ENCODE measurements around the gene LUC7L. TPM values are rescaled to one million over a fixed set of nuclear protein-coding genes. Genes with fewer than 3 reads are reported as not detected.

The LUC7L gene
- total RNA-seq, 1 donor from 2014 or later, result 231 TPM

- Histone ChIP-seq H3K27ac (no peak overlapping the region), H3K4me1 (no peaks in the 10 kb centered on the region), H4K20me1 (ENCODE audit: low read depth) (peaks cover 60% of the 10 kb centered on the region), H3F3A (ENCODE audit: low read depth) (peaks cover 48% of the 10 kb centered on the region), H3K79me2 (ENCODE audit: low read depth) (no peaks in the 10 kb centered on the region), H3K4me2 (no peak overlapping the region), H3K27me3 (peaks cover 67% of the 10 kb centered on the region), H3K9ac (no peak overlapping the region), H3K36me3 (no peaks in the 10 kb centered on the region), H3K9me3 (ENCODE audit: low read depth) (no peaks in the 10 kb centered on the region), H3K4me3 (no peak overlapping the region), H2AFZ (replicated peaks) (no peak overlapping the region)
- Mint-ChIP-seq H3K4me3 (peak overlapping the region; percentile 75), H3K27ac (no peak overlapping the region), H3K9me3 (peaks cover 2% of the 10 kb centered on the region), H3K27me3 (ENCODE audit: insufficient read depth, low read depth) (peaks cover 44% of the 10 kb centered on the region), H3K4me1 (peaks cover 9% of the 10 kb centered on the region), H3K36me3 (no peaks in the 10 kb centered on the region)
- DNase-seq (ENCODE audit: low spot score), result no peak
- no peak for TF ChIP-seq EZH2phosphoT487 (IDR thresholded peaks at IDR 0.05)
- no peak for TF ChIP-seq EZH2 (IDR thresholded peaks at IDR 0.05)
- no peak for TF ChIP-seq CTCF (IDR thresholded peaks at IDR 0.05)
These were observed 49.8 kb downstream of the LUC7L start for GRCh38 chr16:179211-180092.

GRCh38 chr16:178668-179015 lies 50.6 kb downstream of the LUC7L start:
- DNase-seq (ENCODE audit: low spot score), result no peak
- Histone ChIP-seq H3K4me3 (no peak overlapping the region), H4K20me1 (ENCODE audit: low read depth) (peaks cover 61% of the 10 kb centered on the region), H3K27ac (no peak overlapping the region), H3F3A (ENCODE audit: low read depth) (peaks cover 42% of the 10 kb centered on the region), H3K9me3 (ENCODE audit: low read depth) (no peaks in the 10 kb centered on the region), H3K4me2 (no peak overlapping the region), H3K9ac (no peak overlapping the region), H2AFZ (replicated peaks) (no peak overlapping the region), H3K27me3 (peaks cover 75% of the 10 kb centered on the region), H3K4me1 (no peaks in the 10 kb centered on the region), H3K79me2 (ENCODE audit: low read depth) (no peaks in the 10 kb centered on the region), H3K36me3 (no peaks in the 10 kb centered on the region)
- Mint-ChIP-seq H3K27ac (no peak overlapping the region), H3K27me3 (ENCODE audit: insufficient read depth, low read depth) (peaks cover 48% of the 10 kb centered on the region), H3K4me3 (peak overlapping the region; percentile 27), H3K4me1 (peaks cover 10% of the 10 kb centered on the region), H3K9me3 (peaks cover 2% of the 10 kb centered on the region), H3K36me3 (no peaks in the 10 kb centered on the region)
- TF ChIP-seq EZH2phosphoT487 (IDR thresholded peaks at IDR 0.05) (no peak), EZH2 (IDR thresholded peaks at IDR 0.05) (no peak), CTCF (IDR thresholded peaks at IDR 0.05) (no peak)

DNA sequence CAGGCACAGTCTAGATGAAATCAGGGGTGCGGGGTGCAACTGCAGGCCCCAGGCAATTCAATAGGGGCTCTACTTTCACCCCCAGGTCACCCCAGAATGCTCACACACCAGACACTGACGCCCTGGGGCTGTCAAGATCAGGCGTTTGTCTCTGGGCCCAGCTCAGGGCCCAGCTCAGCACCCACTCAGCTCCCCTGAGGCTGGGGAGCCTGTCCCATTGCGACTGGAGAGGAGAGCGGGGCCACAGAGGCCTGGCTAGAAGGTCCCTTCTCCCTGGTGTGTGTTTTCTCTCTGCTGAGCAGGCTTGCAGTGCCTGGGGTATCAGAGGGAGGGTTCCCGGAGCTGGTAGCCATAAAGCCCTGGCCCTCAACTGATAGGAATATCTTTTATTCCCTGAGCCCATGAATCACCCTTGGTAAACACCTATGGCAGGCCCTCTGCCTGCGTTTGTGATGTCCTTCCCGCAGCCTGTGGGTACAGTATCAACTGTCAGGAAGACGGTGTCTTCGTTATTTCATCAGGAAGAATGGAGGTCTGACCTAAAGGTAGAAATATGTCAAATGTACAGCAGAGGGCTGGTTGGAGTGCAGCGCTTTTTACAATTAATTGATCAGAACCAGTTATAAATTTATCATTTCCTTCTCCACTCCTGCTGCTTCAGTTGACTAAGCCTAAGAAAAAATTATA lies 51.1 kb downstream of the LUC7L start:
- Mint-ChIP-seq H3K9me3 (peaks cover 2% of the 10 kb centered on the region), H3K27ac (no peak overlapping the region), H3K36me3 (no peaks in the 10 kb centered on the region), H3K4me3 (peak overlapping the region; percentile 41), H3K4me1 (peaks cover 10% of the 10 kb centered on the region), H3K27me3 (ENCODE audit: insufficient read depth, low read depth) (peaks cover 50% of the 10 kb centered on the region)
- peaks cover 37% of the 10 kb centered on the region for H3F3A ChIP-seq (ENCODE audit: low read depth)
- H3K79me2 ChIP-seq (ENCODE audit: low read depth), result no peaks in the 10 kb centered on the region
- no peak overlapping the region for H3K27ac ChIP-seq
- H3K4me1 ChIP-seq, result no peaks in the 10 kb centered on the region
- H2AFZ ChIP-seq (replicated peaks), result no peak overlapping the region
- H3K9me3 ChIP-seq (ENCODE audit: low read depth), result no peaks in the 10 kb centered on the region
- no peaks in the 10 kb centered on the region for H3K36me3 ChIP-seq
- TF ChIP-seq EZH2 (IDR thresholded peaks at IDR 0.05) (no peak), CTCF (IDR thresholded peaks at IDR 0.05) (no peak), EZH2phosphoT487 (IDR thresholded peaks at IDR 0.05) (no peak)
- H4K20me1 ChIP-seq (ENCODE audit: low read depth), result peaks cover 66% of the 10 kb centered on the region
- H3K27me3 ChIP-seq, result peaks cover 80% of the 10 kb centered on the region
- H3K4me3 ChIP-seq, result no peak overlapping the region
- H3K9ac ChIP-seq, result no peak overlapping the region
- DNase-seq (ENCODE audit: low spot score), result no peak
- no peak overlapping the region for H3K4me2 ChIP-seq
